Dermis blood vessel endothelial cell (primary cell): ENCODE results near the gene STXBP5L. TPM values are rescaled to one million over a fixed set of nuclear protein-coding genes. Genes with fewer than 3 reads are reported as not detected.
A peak's percentile ranks its signal among the peaks of the same experiment; 100 is the strongest.
"Not testable (repeated sequence)": the region's sequence is repeated elsewhere in the genome, so short reads cannot be mapped to it uniquely, and the experiment has no call there.

Source experiments
- DNase-seq: peaks from one replicate; pipeline ENCODE4 v3.0.0; 2010
- total RNA-seq: library from RNA; depleted of rRNA; stranded (reverse); fragments of >200 nt; gene quantifications from 2 replicates; pipeline ENCODE4 v1.2.3, GENCODE V29; 2014

STXBP5L gene
- total RNA-seq, 1 donor from 2014 or later = not detected

GRCh38 chr3:121232309-121233225 lies 324.6 kb downstream of the STXBP5L start:
- no peak for DNase-seq

- DNase-seq = no peak
These were observed 335.2 kb downstream of the STXBP5L start for GRCh38 chr3:121243208-121243607.

GRCh38 chr3:121252676-121253075 lies 344.7 kb downstream of the STXBP5L start:
- DNase-seq = no peak

GRCh38 chr3:121269389-121269788 lies 361.4 kb downstream of the STXBP5L start:
- DNase-seq = no peak

GRCh38 chr3:121274411-121274810 lies 366.4 kb downstream of the STXBP5L start:
- no peak for DNase-seq

- no peak for DNase-seq
These were observed 387.4 kb downstream of the STXBP5L start for GRCh38 chr3:121295452-121295851.

GRCh38 chr3:121295979-121296378 lies 388.0 kb downstream of the STXBP5L start:
- peak; percentile 1 for DNase-seq

- DNase-seq = no peak
These were observed 416.3 kb downstream of the STXBP5L start for GRCh38 chr3:121324320-121324719.

- no peak for DNase-seq
These were observed 422.1 kb downstream of the STXBP5L start for GRCh38 chr3:121330118-121330517.

GRCh38 chr3:121330634-121331033 lies 422.6 kb downstream of the STXBP5L start:
- no peak for DNase-seq

GRCh38 chr3:121355960-121356359 lies 448.0 kb downstream of the STXBP5L start:
- not testable (repeated sequence) for DNase-seq

- DNase-seq = no peak
These were observed 454.2 kb downstream of the STXBP5L start for GRCh38 chr3:121362035-121362734.

- DNase-seq = not testable (repeated sequence)
These were observed 480.3 kb downstream of the STXBP5L start for GRCh38 chr3:121388308-121388707.

- not testable (repeated sequence) for DNase-seq
These were observed 488.0 kb downstream of the STXBP5L start for GRCh38 chr3:121395967-121396366.

GRCh38 chr3:121398051-121398450 lies 490.0 kb downstream of the STXBP5L start:
- peak; percentile 30 for DNase-seq

- DNase-seq = no peak
These were observed 491.8 kb downstream of the STXBP5L start for GRCh38 chr3:121399820-121400219.

- DNase-seq = no peak
These were observed 497.6 kb downstream of the STXBP5L start for GRCh38 chr3:121405631-121406030.

- no peak for DNase-seq
These were observed 503.5 kb downstream of the STXBP5L start for GRCh38 chr3:121411523-121411922.

- no peak for DNase-seq
These were observed 506.9 kb downstream of the STXBP5L start for GRCh38 chr3:121414924-121415323.

GRCh38 chr3:121418182-121418581 lies 510.2 kb downstream of the STXBP5L start:
- no peak for DNase-seq

- no peak for DNase-seq
These were observed 516.5 kb downstream of the STXBP5L start for GRCh38 chr3:121424549-121424948.

GRCh38 chr3:121430664-121431215 lies 522.7 kb downstream of the STXBP5L start:
- DNase-seq = no peak

- peak; percentile 68 for DNase-seq
These were observed 523.9 kb downstream of the STXBP5L start for GRCh38 chr3:121431726-121432517.
